HepG2 (cell line): ENCODE results near the gene CACTIN. TPM values are rescaled to one million over a fixed set of nuclear protein-coding genes. Genes with fewer than 3 reads are reported as not detected.

Experiments used
- EP300 ChIP-seq, 3 experiments: sonication (generic) in 1 of 3; formaldehyde crosslinking in 1 of 3; IDR thresholded peaks; 2 replicates each; pipeline versions ENCODE4 v1.5.1 to v1.6.1; 2011 to 2020; ENCODE audit warnings: low read depth in 2 of 3, low read length in 2 of 3, borderline replicate concordance in 1 of 3, improper control_type of control experiment in 1 of 3, mild to moderate bottlenecking in 1 of 3, missing genetic modification reagents in 1 of 3, moderate library complexity in 1 of 3
- FIP1L1 ChIP-seq: fragments of 200-400 bp; formaldehyde crosslinking; IDR thresholded peaks from 2 replicates; pipeline ENCODE4 v1.6.1; 2018; ENCODE audit warnings: low read depth, mild to moderate bottlenecking, low read length, moderate library complexity, borderline replicate concordance; ENCODE audit not compliant: insufficient read depth
- GZF1 ChIP-seq: sonication (generic); formaldehyde crosslinking; IDR thresholded peaks from 2 replicates; pipeline ENCODE4 v1.5.1; 2020; ENCODE audit warnings: mild to moderate bottlenecking, missing genetic modification reagents
- HNRNPLL ChIP-seq: fragments of 200-400 bp; formaldehyde crosslinking; IDR thresholded peaks from 2 replicates; pipeline ENCODE4 v1.6.1; 2017; ENCODE audit warnings: mild to moderate bottlenecking, low read depth, low read length; ENCODE audit not compliant: poor library complexity, severe bottlenecking
- KAT7 ChIP-seq: IDR thresholded peaks from 2 replicates; pipeline ENCODE4 v1.6.1; 2018; ENCODE audit warnings: borderline replicate concordance, missing compliant biosample characterization
- KLF16 ChIP-seq, 2 experiments: sonication (generic) in 1 of 2; formaldehyde crosslinking in 1 of 2; IDR thresholded peaks; 2 replicates each; pipeline versions ENCODE4 v1.6.1 to v1.8.0; 2016 to 2023; ENCODE audit warnings: missing genetic modification reagents in 2 of 2, missing compliant biosample characterization in 1 of 2
- LCORL ChIP-seq, 2 experiments: fragments of 450-650 bp in 1 of 2; sonication (generic) in 1 of 2; formaldehyde crosslinking in 1 of 2; IDR thresholded peaks; 2 replicates each; pipeline versions ENCODE4 v1.5.0 to v1.6.1; 2017 to 2020; ENCODE audit warnings: antibody characterized with exemption in 1 of 2, missing genetic modification reagents in 1 of 2
- MAZ ChIP-seq, 2 experiments: sonication (generic) in 1 of 2; formaldehyde crosslinking in 1 of 2; IDR thresholded peaks; 2 replicates each; pipeline versions ENCODE4 v1.5.0 to v1.6.1; 2012 to 2020; ENCODE audit warnings: low read depth in 2 of 2, mild to moderate bottlenecking in 2 of 2, borderline replicate concordance in 1 of 2, improper control_type of control experiment in 1 of 2, low read length in 1 of 2, missing genetic modification reagents in 1 of 2, moderate library complexity in 1 of 2
- MTF2 ChIP-seq: sonication (generic); formaldehyde crosslinking; IDR thresholded peaks from 2 replicates; pipeline ENCODE4 v1.5.0; 2020; ENCODE audit warnings: missing genetic modification reagents, borderline replicate concordance
- NFE2L2 ChIP-seq: fragments of 150-350 bp; IDR thresholded peaks from 2 replicates; pipeline ENCODE4 v1.6.1; 2014; ENCODE audit warnings: low read length
- POLR2AphosphoS5 ChIP-seq: IDR thresholded peaks from 2 replicates; pipeline ENCODE4 v1.6.1; 2012; ENCODE audit warnings: low read depth, low read length
- RARA ChIP-seq: IDR thresholded peaks from 2 replicates; pipeline ENCODE4 v1.6.1; 2016; ENCODE audit warnings: missing genetic modification reagents, missing compliant biosample characterization
- RFXAP ChIP-seq: sonication (generic); formaldehyde crosslinking; IDR thresholded peaks from 2 replicates; pipeline ENCODE4 v1.4.0; 2020; ENCODE audit warnings: missing genetic modification reagents, borderline replicate concordance
- SP5 ChIP-seq: IDR thresholded peaks from 2 replicates; pipeline ENCODE4 v1.6.1; 2016; ENCODE audit warnings: low read depth, borderline replicate concordance
- THYN1 ChIP-seq: sonication (generic); formaldehyde crosslinking; IDR thresholded peaks from 2 replicates; pipeline ENCODE4 v1.8.1; 2023; ENCODE audit warnings: low read depth, mild to moderate bottlenecking, moderate library complexity, missing genetic modification reagents, borderline replicate concordance
- ZFP62 ChIP-seq: sonication (generic); formaldehyde crosslinking; IDR thresholded peaks from 2 replicates; pipeline ENCODE4 v1.4.0; 2020; ENCODE audit warnings: missing genetic modification reagents
- ZNF160 ChIP-seq: sonication (generic); formaldehyde crosslinking; IDR thresholded peaks from 2 replicates; pipeline ENCODE4 v1.8.0; 2022; ENCODE audit warnings: mild to moderate bottlenecking, inconsistent platforms, missing genetic modification reagents
- ZNF446 ChIP-seq: sonication (generic); formaldehyde crosslinking; IDR thresholded peaks from 2 replicates; pipeline ENCODE4 v1.5.0; 2020; ENCODE audit warnings: mild to moderate bottlenecking, missing genetic modification reagents
- ZNF572 ChIP-seq: sonication (generic); formaldehyde crosslinking; IDR thresholded peaks from 2 replicates; pipeline ENCODE4 v1.5.1; 2020; ENCODE audit warnings: mild to moderate bottlenecking, missing genetic modification reagents
- ZNF589 ChIP-seq: sonication (generic); formaldehyde crosslinking; conservative IDR thresholded peaks from 2 replicates; pipeline ENCODE4 v1.8.0; 2022; ENCODE audit warnings: mild to moderate bottlenecking, moderate library complexity, missing genetic modification reagents
- ZNF598 ChIP-seq: sonication (generic); formaldehyde crosslinking; IDR thresholded peaks from 2 replicates; pipeline ENCODE4 v1.5.1; 2020; ENCODE audit warnings: mild to moderate bottlenecking, missing genetic modification reagents, borderline replicate concordance
- ZNF607 ChIP-seq: sonication (generic); formaldehyde crosslinking; IDR thresholded peaks from 2 replicates; pipeline ENCODE4 v1.5.1; 2020; ENCODE audit warnings: missing genetic modification reagents, mild to moderate bottlenecking, borderline replicate concordance
- ZNF619 ChIP-seq: sonication (generic); formaldehyde crosslinking; IDR thresholded peaks from 2 replicates; pipeline ENCODE4 v1.4.0; 2020; ENCODE audit warnings: mild to moderate bottlenecking, missing genetic modification reagents
- ZNF761 ChIP-seq: sonication (generic); formaldehyde crosslinking; conservative IDR thresholded peaks from 2 replicates; pipeline ENCODE4 v1.4.0; 2020; ENCODE audit warnings: mild to moderate bottlenecking, missing genetic modification reagents
- ZSCAN31 ChIP-seq: sonication (generic); formaldehyde crosslinking; IDR thresholded peaks from 2 replicates; pipeline ENCODE4 v1.5.0; 2020; ENCODE audit warnings: low read depth, mild to moderate bottlenecking, missing genetic modification reagents
- ZSCAN9 ChIP-seq: IDR thresholded peaks from 2 replicates; pipeline ENCODE4 v1.6.1; 2016; ENCODE audit warnings: borderline replicate concordance
- polyA plus RNA-seq, 8 experiments: library from polyadenylated mRNA; depleted of rRNA in 3 of 8; stranded (reverse) in 7 of 8; unstranded in 1 of 8; fragments of >200 nt; fragmentation: Illumina TruSeq in 4 of 8; extraction: Trizol in 4 of 8; gene quantifications; 2 replicates each; pipeline versions ENCODE4 v1.2.1 to v1.2.3, GENCODE V29; 2011 to 2016; ENCODE audit warnings: low read depth in 4 of 8, missing spikeins in 1 of 8, mixed read lengths in 1 of 8; ENCODE audit not compliant: insufficient read depth in 1 of 8
- total RNA-seq, 5 experiments: library from RNA; depleted of rRNA; stranded (reverse); fragments of >200 nt; fragmentation: Illumina TruSeq; extraction: Trizol; gene quantifications; 2 replicates each; pipeline ENCODE4 v1.2.3, GENCODE V29; 2016; ENCODE audit warnings: low read depth in 1 of 5
- TF ChIP-seq, protein P1 (sequence below): sonication (generic); formaldehyde crosslinking; IDR thresholded peaks from 2 replicates; pipeline ENCODE4 v1.5.0; 2020; ENCODE audit warnings: missing genetic modification reagents
- TF ChIP-seq, protein P2 (sequence below): sonication (generic); formaldehyde crosslinking; IDR thresholded peaks from 2 replicates; pipeline ENCODE4 v1.4.0; 2020; ENCODE audit warnings: missing genetic modification reagents

CACTIN gene
- total and polyA plus RNA-seq, 2 of the 13 experiments (the other 11 are each of a cell fraction or from before 2014, with no cell fraction given) = 10.0 to 16.6 TPM

DNA sequence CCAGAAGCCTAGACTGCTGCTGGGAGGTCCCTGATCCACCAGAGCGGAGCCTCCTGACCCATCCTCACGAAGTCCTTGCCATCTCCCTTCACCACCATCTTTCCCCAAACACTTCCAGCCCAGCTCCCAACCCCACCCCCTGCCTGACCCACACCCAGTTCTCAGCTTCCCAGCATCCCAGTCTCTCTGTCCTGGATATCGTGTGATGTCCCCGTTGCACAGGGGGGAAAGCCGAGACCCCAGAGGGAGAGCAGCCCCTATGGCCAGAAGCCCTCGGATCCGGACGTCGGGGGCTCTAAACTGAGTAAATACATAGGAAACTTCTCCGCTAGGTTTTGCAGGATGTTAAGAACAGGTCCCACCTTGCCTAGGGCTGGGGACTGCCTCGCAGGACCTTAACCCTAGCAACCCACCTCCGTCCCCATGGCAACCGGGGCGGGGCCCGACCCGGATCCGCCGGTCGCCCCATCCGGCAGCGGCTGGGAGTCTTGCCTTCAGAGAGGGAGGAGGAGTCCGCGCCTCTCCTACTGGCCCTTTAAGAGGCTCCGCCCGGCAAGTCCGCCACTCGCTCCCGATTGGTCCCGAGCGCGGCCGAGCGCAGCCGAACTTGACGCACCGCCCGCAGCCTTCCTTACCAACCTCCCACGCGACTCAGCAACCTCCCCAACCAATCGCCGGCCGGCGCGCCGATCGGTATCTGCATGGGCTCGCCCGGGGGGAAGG lies 54.3 kb downstream of the CACTIN start (continued):
- TF ChIP-seq ZNF598 (CRISPR knock-in tag) = no peak
- peak; percentile 98 for TF ChIP-seq HNRNPLL
- TF ChIP-seq ZSCAN31 (CRISPR knock-in tag) = no peak
- TF ChIP-seq KLF16 (CRISPR knock-in tag; IDR thresholded peaks at IDR 0.05) = no peak
- no peak for TF ChIP-seq ZNF589 (CRISPR knock-in tag)
- no peak for TF ChIP-seq FIP1L1
- TF ChIP-seq LCORL (IDR thresholded peaks at IDR 0.05) = no peak
- TF ChIP-seq LCORL (CRISPR knock-in tag; IDR thresholded peaks at IDR 0.05) = no peak
- TF ChIP-seq EP300 (IDR thresholded peaks at IDR 0.05; ENCODE audit: low read depth in 2 of 2, low read length in 2 of 2) = no peak; a peak in 1 of 4 replicates
- no peak for TF ChIP-seq EP300 (CRISPR knock-in tag; IDR thresholded peaks at IDR 0.05; ENCODE audit: borderline replicate concordance)
- TF ChIP-seq ZNF446 (CRISPR knock-in tag) = no peak
- TF ChIP-seq MTF2 = no peak
- TF ChIP-seq ZNF761 (CRISPR knock-in tag) = no peak
- TF ChIP-seq, protein P1, sequence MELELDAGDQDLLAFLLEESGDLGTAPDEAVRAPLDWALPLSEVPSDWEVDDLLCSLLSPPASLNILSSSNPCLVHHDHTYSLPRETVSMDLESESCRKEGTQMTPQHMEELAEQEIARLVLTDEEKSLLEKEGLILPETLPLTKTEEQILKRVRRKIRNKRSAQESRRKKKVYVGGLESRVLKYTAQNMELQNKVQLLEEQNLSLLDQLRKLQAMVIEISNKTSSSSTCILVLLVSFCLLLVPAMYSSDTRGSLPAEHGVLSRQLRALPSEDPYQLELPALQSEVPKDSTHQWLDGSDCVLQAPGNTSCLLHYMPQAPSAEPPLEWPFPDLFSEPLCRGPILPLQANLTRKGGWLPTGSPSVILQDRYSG (CRISPR knock-in tag) = no peak
- TF ChIP-seq ZNF572 = 0 out of 2 replicates have a peak, but pooled peaks have one; percentile 23
- no peak for TF ChIP-seq GZF1 (CRISPR knock-in tag)
- TF ChIP-seq KAT7 (CRISPR knock-in tag) = no peak
- TF ChIP-seq POLR2AphosphoS5 = no peak
- no peak for TF ChIP-seq ZNF160 (CRISPR knock-in tag)
- no peak for TF ChIP-seq ZNF619 (CRISPR knock-in tag)
- no peak for TF ChIP-seq ZSCAN9
- TF ChIP-seq MAZ (IDR thresholded peaks at IDR 0.05; ENCODE audit: borderline replicate concordance, low read depth, low read length) = peak; percentile 63
- peak; percentile 33; the same call in 1 of the 2 replicates for TF ChIP-seq MAZ (CRISPR knock-in tag; IDR thresholded peaks at IDR 0.05; ENCODE audit: low read depth)
- no peak for TF ChIP-seq ZFP62 (CRISPR knock-in tag)
- TF ChIP-seq, protein P2, sequence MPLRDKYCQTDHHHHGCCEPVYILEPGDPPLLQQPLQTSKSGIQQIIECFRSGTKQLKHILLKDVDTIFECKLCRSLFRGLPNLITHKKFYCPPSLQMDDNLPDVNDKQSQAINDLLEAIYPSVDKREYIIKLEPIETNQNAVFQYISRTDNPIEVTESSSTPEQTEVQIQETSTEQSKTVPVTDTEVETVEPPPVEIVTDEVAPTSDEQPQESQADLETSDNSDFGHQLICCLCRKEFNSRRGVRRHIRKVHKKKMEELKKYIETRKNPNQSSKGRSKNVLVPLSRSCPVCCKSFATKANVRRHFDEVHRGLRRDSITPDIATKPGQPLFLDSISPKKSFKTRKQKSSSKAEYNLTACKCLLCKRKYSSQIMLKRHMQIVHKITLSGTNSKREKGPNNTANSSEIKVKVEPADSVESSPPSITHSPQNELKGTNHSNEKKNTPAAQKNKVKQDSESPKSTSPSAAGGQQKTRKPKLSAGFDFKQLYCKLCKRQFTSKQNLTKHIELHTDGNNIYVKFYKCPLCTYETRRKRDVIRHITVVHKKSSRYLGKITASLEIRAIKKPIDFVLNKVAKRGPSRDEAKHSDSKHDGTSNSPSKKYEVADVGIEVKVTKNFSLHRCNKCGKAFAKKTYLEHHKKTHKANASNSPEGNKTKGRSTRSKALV (CRISPR knock-in tag) = no peak
- TF ChIP-seq ZNF607 (CRISPR knock-in tag) = no peak
- TF ChIP-seq SP5 = peak; percentile 64; the same call in 1 of the 2 replicates
- no peak for TF ChIP-seq THYN1 (CRISPR knock-in tag)
- no peak for TF ChIP-seq RARA (CRISPR knock-in tag)
- TF ChIP-seq RFXAP (CRISPR knock-in tag) = 0 out of 2 replicates have a peak, but pooled peaks have one; percentile 63
- no peak for TF ChIP-seq NFE2L2
